Adrenal gland (tissue), 5 donors: ENCODE measurements around the gene CAPRIN2.

ENCODE experiments used
- POLR2A ChIP-seq, 2 donors: fragments of 450-650 bp; IDR thresholded peaks; one replicate each; pipeline ENCODE4 v1.6.1; 2017; ENCODE audit warnings: antibody characterized with exemption in 2 of 2, mild to moderate bottlenecking in 2 of 2, moderate library complexity in 1 of 2
- TF ChIP-seq, protein P1 (sequence below), 6 experiments: fragments of 450-650 bp in 4 of 6; fragments of 200-600 bp in 2 of 6; sonication (generic) in 1 of 6; IDR thresholded peaks; 1 replicate in 5 of 6; 2 replicates in 1 of 6; pipeline versions ENCODE4 v1.5.1 to v1.8.0; 2016 to 2021; ENCODE audit warnings: antibody characterized with exemption in 6 of 6, mild to moderate bottlenecking in 2 of 6, moderate library complexity in 1 of 6
- donor health status: DM: no; HTN: no; CAD: no.

GRCh38 chr12:30744321-30744720, 10.4 kb downstream of the CAPRIN2 start:
- TF ChIP-seq, protein P1, sequence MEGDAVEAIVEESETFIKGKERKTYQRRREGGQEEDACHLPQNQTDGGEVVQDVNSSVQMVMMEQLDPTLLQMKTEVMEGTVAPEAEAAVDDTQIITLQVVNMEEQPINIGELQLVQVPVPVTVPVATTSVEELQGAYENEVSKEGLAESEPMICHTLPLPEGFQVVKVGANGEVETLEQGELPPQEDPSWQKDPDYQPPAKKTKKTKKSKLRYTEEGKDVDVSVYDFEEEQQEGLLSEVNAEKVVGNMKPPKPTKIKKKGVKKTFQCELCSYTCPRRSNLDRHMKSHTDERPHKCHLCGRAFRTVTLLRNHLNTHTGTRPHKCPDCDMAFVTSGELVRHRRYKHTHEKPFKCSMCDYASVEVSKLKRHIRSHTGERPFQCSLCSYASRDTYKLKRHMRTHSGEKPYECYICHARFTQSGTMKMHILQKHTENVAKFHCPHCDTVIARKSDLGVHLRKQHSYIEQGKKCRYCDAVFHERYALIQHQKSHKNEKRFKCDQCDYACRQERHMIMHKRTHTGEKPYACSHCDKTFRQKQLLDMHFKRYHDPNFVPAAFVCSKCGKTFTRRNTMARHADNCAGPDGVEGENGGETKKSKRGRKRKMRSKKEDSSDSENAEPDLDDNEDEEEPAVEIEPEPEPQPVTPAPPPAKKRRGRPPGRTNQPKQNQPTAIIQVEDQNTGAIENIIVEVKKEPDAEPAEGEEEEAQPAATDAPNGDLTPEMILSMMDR (IDR thresholded peaks at IDR 0.05), result no peak
- TF ChIP-seq POLR2A (IDR thresholded peaks at IDR 0.05), result no peak
